ENCODE results near the gene ASCC1. TPM values are rescaled to one million over a fixed set of nuclear protein-coding genes. Genes with fewer than 3 reads are reported as not detected.
A peak's percentile ranks its signal among the peaks of the same experiment; 100 is the strongest.

ASCC1 gene
- total and polyA plus RNA-seq, 2 of the 13 experiments (the other 11 are each of a cell fraction or from before 2014, with no cell fraction given): 21.6 to 30.1 TPM

- ATAC-seq (0 out of 3 replicates have a peak, but pooled peaks have one; percentile 10), DNase-seq (ENCODE audit: low spot score) (no peak), FAIRE-seq (no peak)
- Histone ChIP-seq H3K79me2 (ENCODE audit: insufficient read depth, low read length) (no peaks in the 10 kb centered on the region), H3K9me3 (ENCODE audit: low read length) (no peaks in the 10 kb centered on the region), H3K36me3 (replicated peaks in 1 of 2; ENCODE audit: control insufficient read depth in 1 of 2, insufficient read depth in 2 of 2, low read length in 2 of 2) (no peaks in the 10 kb centered on the region), H3K4me3 (replicated peaks in 1 of 3; ENCODE audit: insufficient read depth in 1 of 3, low read depth in 2 of 3, low read length in 3 of 3) (no peak overlapping the region), H3K4me1 (ENCODE audit: insufficient read depth, low read length) (peaks cover 10% of the 10 kb centered on the region), H3K27me3 (ENCODE audit: control insufficient read depth in 1 of 2, insufficient read depth in 2 of 2, low read length in 2 of 2) (peaks cover 4 to 15% of the 10 kb centered on the region in 2 experiments; a peak in 3 of 5 replicates), H2AFZ (ENCODE audit: low read length) (no peak overlapping the region), H3K9ac (ENCODE audit: insufficient read depth, low read depth, low read length) (no peak overlapping the region), H3K4me2 (ENCODE audit: low read depth, low read length) (no peak overlapping the region), H3K27ac (ENCODE audit: extremely low read length, insufficient read depth, low read length) (no peak overlapping the region), H4K20me1 (ENCODE audit: insufficient read depth, low read length) (no peaks in the 10 kb centered on the region)
- TF ChIP-seq PLSCR1 (CRISPR knock-in tag; IDR thresholded peaks at IDR 0.05; ENCODE audit: borderline replicate concordance): no peak
- no peak for TF ChIP-seq SP4 (CRISPR knock-in tag; IDR thresholded peaks at IDR 0.05)
- CTCF ChIA-PET (ENCODE audit: low intra/inter-chr PET ratio, low total read pairs): no interaction called here
- in situ Hi-C loops (cut with HindIII; ENCODE audit: extremely low pct_ligation_motif_present, low pct_unique_long_range_greater_than_20kb): loop anchor here (25.0 kb wide), 1 partner anchor 257 kb away; no protein-coding TSS in a partner anchor
- intact Hi-C loops (cut with micrococcal nuclease; ENCODE audit: unreplicated experiment): no loop called here
- 49% methylated on average over 13 of the region's 14 CpGs for WGBS (ENCODE audit: low lambda C conversion rate)
- BruUV-seq (replicated peaks): no TSS peak
- POLR2A ChIA-PET: interaction anchor here (1.5 kb wide), 1 partner anchor 240 kb away, joined by 3 read pairs; no protein-coding TSS in a partner anchor
Observed at GRCh38 chr10:72080042-72080975, 135.8 kb downstream of the ASCC1 start.

- Histone ChIP-seq H3K4me2 (ENCODE audit: low read depth, low read length) (no peak overlapping the region), H3K27me3 (ENCODE audit: control insufficient read depth in 1 of 2, insufficient read depth in 2 of 2, low read length in 2 of 2) (peaks cover 7 to 24% of the 10 kb centered on the region in 2 experiments; a peak in 4 of 5 replicates), H3K27ac (ENCODE audit: extremely low read length, insufficient read depth, low read length) (no peak overlapping the region), H3K4me3 (replicated peaks in 1 of 3; ENCODE audit: insufficient read depth in 1 of 3, low read depth in 2 of 3, low read length in 3 of 3) (no peak overlapping the region), H3K9ac (ENCODE audit: insufficient read depth, low read depth, low read length) (no peak overlapping the region), H3K4me1 (ENCODE audit: insufficient read depth, low read length) (peaks cover 8% of the 10 kb centered on the region), H2AFZ (ENCODE audit: low read length) (no peak overlapping the region), H3K9me3 (ENCODE audit: low read length) (no peaks in the 10 kb centered on the region), H3K36me3 (replicated peaks in 1 of 2; ENCODE audit: control insufficient read depth in 1 of 2, insufficient read depth in 2 of 2, low read length in 2 of 2) (no peaks in the 10 kb centered on the region), H4K20me1 (ENCODE audit: insufficient read depth, low read length) (no peaks in the 10 kb centered on the region), H3K79me2 (ENCODE audit: insufficient read depth, low read length) (no peaks in the 10 kb centered on the region)
- ATAC-seq (no peak), DNase-seq (ENCODE audit: low spot score) (no peak), FAIRE-seq (no peak)
- intact Hi-C loops (cut with micrococcal nuclease; ENCODE audit: unreplicated experiment): no loop called here
- 44% methylated on average over 5 of the region's 5 CpGs for WGBS (ENCODE audit: low lambda C conversion rate)
- ChIA-PET POLR2A (interaction anchor here (1.5 kb wide), 1 partner anchor 241 kb away, joined by 3 read pairs; no protein-coding TSS in a partner anchor), CTCF (ENCODE audit: low intra/inter-chr PET ratio, low total read pairs) (no interaction called here)
- no TSS peak for BruUV-seq (replicated peaks)
- in situ Hi-C loops (cut with HindIII; ENCODE audit: extremely low pct_ligation_motif_present, low pct_unique_long_range_greater_than_20kb): loop anchor here (25.0 kb wide), 1 partner anchor 258 kb away; no protein-coding TSS in a partner anchor
- no peak for TF ChIP-seq GPN1 (CRISPR knock-in tag; IDR thresholded peaks at IDR 0.05; ENCODE audit: borderline replicate concordance)
- TF ChIP-seq ZNF275 (CRISPR knock-in tag; IDR thresholded peaks at IDR 0.05; ENCODE audit: borderline replicate concordance): no peak
- TF ChIP-seq ZNF512 (CRISPR knock-in tag; IDR thresholded peaks at IDR 0.05): no peak
- TF ChIP-seq SIN3A (IDR thresholded peaks at IDR 0.05; ENCODE audit: borderline replicate concordance, low read depth, low read length): no peak
- TF ChIP-seq HNF1B (CRISPR knock-in tag; IDR thresholded peaks at IDR 0.05): no peak
- no peak for TF ChIP-seq ZNF546 (CRISPR knock-in tag; conservative IDR thresholded peaks at IDR 0.05)
- no peak for TF ChIP-seq ZNF34 (CRISPR knock-in tag; IDR thresholded peaks at IDR 0.05; ENCODE audit: borderline replicate concordance)
Observed at GRCh38 chr10:72079356-72079755, 136.7 kb downstream of the ASCC1 start.

All from HepG2 (cell line).